Right ventricle myocardium superior (tissue), 1 donor: Measurements from ENCODE around the gene TRIM37. TPM values are rescaled to one million over a fixed set of nuclear protein-coding genes. Genes with fewer than 3 reads are reported as not detected.

Experiments used
- ATAC-seq: fragments of 200-7000 bp; cut with Tn5 transposase; one replicate; pipeline ENCODE4 v1.9.1; 2020; ENCODE audit warnings: mild to moderate bottlenecking; ENCODE audit not compliant: poor library complexity
- DNase-seq: peaks from one replicate; pipeline ENCODE4 v3.0.0-alpha.2; 2020
- intact Hi-C: fragments of 100-400 bp; cut with DNase I; formaldehyde crosslinking; loops from one replicate; pipeline ENCODE4 v1.11.2; 2022
- total RNA-seq: library from RNA; stranded (reverse); fragmentation: NEBNext Ultra II Directional; extraction: Animal tissue kit (Norgen Biotek cat#: 25700); gene quantifications from one replicate; pipeline ENCODE4 v1.2.1, GENCODE V29; 2021
- donor health status: DM: no; HTN: yes; CAD: no; lungs with severe emphysema.

The TRIM37 gene
- total RNA-seq, 1 donor from 2014 or later = 19.5 TPM

DNA sequence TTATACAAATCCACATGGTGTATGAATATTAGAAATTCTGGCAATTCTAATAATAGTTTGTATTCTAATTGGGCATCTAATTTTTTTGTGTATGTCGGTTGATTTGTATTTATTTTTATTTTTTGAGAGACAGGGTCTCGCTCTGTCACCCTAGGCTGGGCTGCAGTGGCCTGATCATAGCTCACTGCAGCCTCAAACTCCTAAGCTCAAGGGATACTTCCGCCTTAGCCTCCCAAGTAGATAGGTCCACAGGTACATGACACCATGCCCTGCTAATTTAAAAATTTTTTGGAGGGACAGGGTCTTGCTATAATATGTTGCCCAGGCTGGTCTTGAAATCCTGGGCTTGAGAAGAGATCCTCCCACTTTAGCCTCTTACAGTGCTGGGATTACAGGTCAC, 104.6 kb downstream of the TRIM37 start:
- intact Hi-C loops = loop anchor here (10.0 kb wide), 1 partner anchor 417 kb away; no protein-coding TSS in a partner anchor
- no peak for ATAC-seq
- no peak for DNase-seq

- intact Hi-C loops = loop anchor here (10.0 kb wide), 1 partner anchor 416 kb away; no protein-coding TSS in a partner anchor
- DNase-seq = no peak
- ATAC-seq = peak; percentile 36
These were observed 105.4 kb downstream of the TRIM37 start for GRCh38 chr17:59001158-59001814.

DNA sequence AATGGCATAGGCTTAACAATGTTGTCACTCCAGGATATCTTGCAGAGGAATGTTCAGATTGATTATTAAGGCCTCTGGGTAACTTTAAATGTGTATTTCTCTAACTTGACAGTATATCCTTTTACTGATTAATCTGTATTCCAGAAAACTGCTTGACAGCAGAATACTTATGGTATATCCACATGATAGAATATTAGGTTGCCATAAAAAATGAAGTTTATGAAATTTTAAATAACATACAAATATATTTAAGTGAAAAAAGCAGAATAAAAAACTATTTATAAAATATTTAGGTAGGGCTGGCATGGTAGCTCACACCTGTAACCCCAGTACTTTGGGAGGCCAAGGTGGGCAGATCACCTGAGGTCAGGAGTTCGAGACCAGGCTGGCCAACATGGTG, 106.7 kb downstream of the TRIM37 start:
- DNase-seq (no peak), ATAC-seq (no peak)
- intact Hi-C loops = loop anchor here (10.0 kb wide), 1 partner anchor 415 kb away; no protein-coding TSS in a partner anchor

- ATAC-seq (no peak), DNase-seq (no peak)
- intact Hi-C loops = no loop called here
These were observed 107.2 kb downstream of the TRIM37 start for GRCh38 chr17:58999500-58999899.

- intact Hi-C loops = no loop called here
- no peak for ATAC-seq
These were observed 107.8 kb downstream of the TRIM37 start for GRCh38 chr17:58998871-58999270.

DNA sequence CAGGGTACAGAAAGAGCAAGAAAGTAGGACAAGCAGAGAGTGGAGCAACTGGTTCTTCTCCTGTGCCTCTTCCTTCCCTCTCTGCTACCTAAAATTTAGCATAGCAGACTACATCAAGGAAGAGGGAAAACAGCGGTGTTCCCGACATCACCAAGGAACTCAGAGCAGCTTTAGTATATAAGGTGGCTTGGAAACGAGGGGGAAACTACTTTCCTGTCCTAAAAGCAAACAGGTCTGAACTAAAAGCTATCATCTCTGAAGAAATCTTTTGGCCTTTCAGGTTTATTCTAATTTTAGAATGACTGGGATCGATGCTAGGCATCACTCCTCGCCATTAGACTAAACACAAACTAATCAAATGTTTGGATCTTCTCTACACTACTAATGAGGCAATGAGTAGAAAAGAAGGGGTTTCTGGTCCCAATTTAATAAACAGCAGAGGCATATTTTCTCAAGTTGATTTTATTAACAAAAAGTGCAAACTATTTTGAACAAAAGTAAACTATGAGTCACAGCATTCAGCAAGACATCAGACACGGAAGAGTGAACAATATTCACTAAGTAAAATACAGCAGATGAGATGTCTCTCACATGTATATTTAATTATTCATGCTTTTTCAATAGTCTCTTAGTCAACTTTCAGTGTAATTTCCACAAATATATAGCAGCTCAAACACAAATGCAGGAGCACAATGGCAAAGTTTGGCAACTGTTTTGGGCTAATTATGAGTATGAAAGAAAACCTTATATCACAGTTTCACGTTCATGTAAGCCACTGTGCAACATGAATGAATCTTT, 108.7 kb downstream of the TRIM37 start:
- ATAC-seq (no peak), DNase-seq (no peak)
- intact Hi-C loops = no loop called here

More at GRCh38 chr17:58998871-58999270, 107.8 kb downstream of the TRIM37 start:
- DNase-seq = no peak

GRCh38 chr17:58996968-58997367, 109.7 kb downstream of the TRIM37 start:
- no peak for ATAC-seq
- DNase-seq = no peak
- intact Hi-C loops = no loop called here

DNA sequence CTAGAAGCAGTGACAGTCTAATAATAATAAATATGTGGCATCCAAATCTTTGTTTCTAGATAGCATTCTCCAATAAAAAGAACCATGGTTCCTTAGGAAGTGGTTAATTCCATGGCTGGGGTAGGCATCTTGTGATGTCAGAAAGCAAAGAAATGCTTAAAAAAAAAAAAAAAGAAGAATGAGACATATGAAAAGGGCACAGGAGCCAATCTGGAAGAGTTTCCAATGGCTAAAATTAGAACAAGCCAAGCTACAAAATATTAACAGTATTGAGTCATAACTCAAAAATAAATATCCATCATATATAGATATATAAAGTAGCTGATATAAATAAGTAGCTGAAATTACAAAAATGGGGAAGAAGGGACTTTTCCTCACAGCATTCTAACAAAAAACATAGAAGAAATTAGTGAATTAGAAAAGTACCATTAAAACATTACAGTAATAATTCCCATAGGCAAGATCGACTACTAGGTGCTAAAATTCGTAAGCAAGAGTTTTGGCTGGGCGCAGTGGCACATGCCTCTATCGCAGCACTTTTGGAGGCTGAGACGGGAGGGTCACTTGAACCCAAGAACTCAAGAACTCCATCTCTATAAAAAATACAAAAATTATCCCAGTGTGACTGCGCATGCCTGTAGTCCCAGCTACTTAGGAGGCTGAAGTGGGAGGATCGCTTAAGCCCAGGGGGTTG, 111.3 kb downstream of the TRIM37 start:
- intact Hi-C loops = no loop called here
- DNase-seq = no peak
- ATAC-seq = no peak

- ATAC-seq (no peak), DNase-seq (no peak)
- intact Hi-C loops = no loop called here
These were observed 113.4 kb downstream of the TRIM37 start for GRCh38 chr17:58993311-58993710.

DNA sequence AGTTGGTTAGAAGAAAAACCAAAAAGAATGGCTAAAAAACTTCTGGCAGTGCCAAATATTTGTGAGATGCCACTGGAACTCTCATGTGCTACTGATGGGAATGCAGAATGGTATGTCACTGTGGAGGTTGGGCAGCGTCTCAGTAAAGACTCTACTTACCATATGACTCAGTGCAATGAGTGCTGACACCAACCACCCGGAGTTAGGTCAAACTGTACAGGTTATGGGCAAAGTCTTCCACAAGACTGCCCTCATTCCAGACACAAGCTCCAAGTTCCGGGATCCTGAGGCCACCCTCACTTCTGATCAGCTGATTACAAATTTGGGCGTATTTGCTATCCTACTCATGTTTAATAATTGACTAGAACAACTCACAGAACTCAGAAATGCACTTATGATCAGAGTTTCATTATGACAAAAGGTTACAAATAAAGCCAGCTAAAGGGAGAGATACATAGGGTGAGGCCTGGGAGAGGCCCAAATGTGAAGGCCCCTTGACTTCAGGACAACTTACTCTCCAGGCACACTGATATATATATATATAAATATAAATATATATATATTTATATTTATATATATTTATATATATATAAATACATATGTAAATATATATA, 114.9 kb downstream of the TRIM37 start:
- DNase-seq (no peak), ATAC-seq (no peak)
- intact Hi-C loops = no loop called here

- no peak for DNase-seq
- ATAC-seq = no peak
- intact Hi-C loops = no loop called here
These were observed 117.1 kb downstream of the TRIM37 start for GRCh38 chr17:58989629-58990028.

DNA sequence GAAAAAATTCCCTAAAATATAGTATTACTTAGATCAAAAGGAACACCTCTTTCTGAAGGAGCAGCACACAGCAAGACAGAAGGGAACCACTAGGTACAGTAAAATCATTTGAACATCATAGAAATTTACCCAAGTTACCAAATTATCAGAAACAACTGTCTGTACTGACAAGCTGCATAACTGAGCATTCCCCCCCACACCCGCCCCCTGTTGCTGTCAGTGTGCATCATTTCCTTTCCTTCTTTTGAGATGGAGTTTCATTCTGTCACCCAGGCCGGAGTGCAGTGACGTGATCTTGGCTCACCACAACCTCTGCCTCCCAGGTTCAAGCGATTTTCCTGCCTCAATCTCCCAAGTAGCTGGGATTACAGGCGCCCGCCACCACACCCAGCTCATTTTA, 120.7 kb downstream of the TRIM37 start:
- no peak for ATAC-seq
- intact Hi-C loops = no loop called here
- no peak for DNase-seq

- ATAC-seq = no peak
- DNase-seq = no peak
- intact Hi-C loops = no loop called here
These were observed 121.3 kb downstream of the TRIM37 start for GRCh38 chr17:58985367-58985766.

- intact Hi-C loops = no loop called here
- no peak for ATAC-seq
These were observed 124.1 kb downstream of the TRIM37 start for GRCh38 chr17:58982626-58983025.

DNA sequence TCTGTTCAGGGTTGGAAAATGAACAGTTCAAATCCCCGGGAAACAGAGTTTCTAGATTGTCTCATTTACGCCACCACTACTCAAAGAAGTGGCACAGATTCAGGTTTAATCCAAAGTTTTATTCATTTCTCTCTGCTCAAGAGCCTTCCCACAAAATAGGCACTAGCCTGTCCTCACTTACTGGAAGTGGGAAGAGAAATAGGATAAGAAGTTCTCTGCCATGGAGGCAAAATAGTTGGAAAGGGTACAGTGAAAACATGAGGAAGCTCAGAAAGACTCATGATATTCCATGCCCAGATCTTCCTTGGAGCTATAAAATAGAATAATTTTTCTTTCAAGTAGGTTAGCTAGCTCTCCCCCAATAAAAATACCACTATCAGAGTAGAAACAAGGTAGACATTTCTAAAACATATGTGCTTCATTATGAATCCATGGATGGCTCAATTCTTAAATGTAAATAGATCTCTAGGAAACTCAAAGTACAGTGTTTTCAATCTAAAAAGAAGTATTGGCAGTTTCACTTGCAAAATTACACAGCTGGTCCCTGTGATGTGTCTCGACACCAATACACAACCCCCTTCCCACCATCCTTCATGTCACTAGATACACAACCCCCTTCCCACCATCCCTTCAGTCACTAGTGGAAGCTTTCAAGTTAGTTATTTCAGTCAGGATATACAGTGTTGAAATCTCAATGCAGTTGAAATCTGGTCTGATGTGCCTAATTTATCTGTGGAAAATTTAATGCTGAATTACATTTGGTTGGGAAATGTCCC, 125.8 kb downstream of the TRIM37 start:
- intact Hi-C loops = no loop called here
- DNase-seq (no peak), ATAC-seq (no peak)

More at GRCh38 chr17:58982626-58983025, 124.1 kb downstream of the TRIM37 start:
- no peak for DNase-seq

DNA sequence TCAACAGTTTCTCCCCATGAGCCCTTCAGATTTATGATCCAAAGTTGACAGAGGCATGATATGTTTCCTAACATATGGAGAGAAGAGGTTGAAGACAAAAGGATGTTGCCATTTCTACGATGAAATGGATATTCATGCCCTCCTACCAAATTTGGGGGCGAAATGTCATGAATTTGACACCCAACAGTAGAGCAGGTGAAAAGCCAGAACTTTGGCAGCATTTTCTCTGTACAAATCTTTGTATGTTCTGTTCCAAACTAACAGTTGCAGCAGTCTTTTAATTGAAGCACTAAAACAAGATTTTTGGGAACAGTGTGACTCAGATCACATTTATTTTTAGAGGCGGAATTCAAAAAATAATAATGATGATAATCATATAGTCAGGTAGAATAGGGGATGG, 130.1 kb downstream of the TRIM37 start:
- DNase-seq (no peak), ATAC-seq (no peak)
- intact Hi-C loops = no loop called here

DNA sequence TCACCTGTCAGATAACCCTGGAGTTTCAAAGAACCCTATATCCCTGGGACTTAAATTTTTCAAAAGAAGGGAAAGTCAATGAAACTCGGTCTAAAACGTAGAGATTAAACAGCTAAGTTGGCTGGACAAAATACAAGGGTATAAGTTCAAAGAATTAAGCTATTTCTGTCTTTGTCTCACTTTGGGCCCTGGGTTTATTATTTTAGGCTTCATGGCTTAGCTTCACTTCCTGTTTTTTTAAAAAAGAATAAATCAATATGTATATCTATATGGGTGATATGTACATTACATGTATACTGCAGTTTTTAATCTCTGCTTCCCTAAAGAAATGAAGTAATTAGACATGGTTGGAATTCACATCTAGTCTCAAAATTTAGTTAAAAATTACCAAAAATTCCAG, 132.3 kb downstream of the TRIM37 start:
- intact Hi-C loops = no loop called here
- ATAC-seq (no peak), DNase-seq (no peak)
